ENCODE measurements around the gene SBF2.

Gene SBF2

GRCh38 chr11:9831122-9831521 lies 462.9 kb downstream of the SBF2 start:
- no peak for DNase-seq (ENCODE audit: low read depth)
- H3K4me3 ChIP-seq (ENCODE audit: low read depth, low read length): no peak overlapping the region
- no peak for TF ChIP-seq CTCF (IDR thresholded peaks at IDR 0.05; ENCODE audit: low read depth, low read length, missing control alignments)

GRCh38 chr11:9827708-9828107 lies 466.3 kb downstream of the SBF2 start:
- TF ChIP-seq CTCF (IDR thresholded peaks at IDR 0.05; ENCODE audit: low read depth, low read length, missing control alignments): no peak
- DNase-seq (ENCODE audit: low read depth): no peak

GRCh38 chr11:9826390-9826789 lies 467.6 kb downstream of the SBF2 start:
- no peak overlapping the region for H3K4me3 ChIP-seq (ENCODE audit: low read depth, low read length)
- DNase-seq (ENCODE audit: low read depth): no peak
- no peak for TF ChIP-seq CTCF (IDR thresholded peaks at IDR 0.05; ENCODE audit: low read depth, low read length, missing control alignments)

More at GRCh38 chr11:9827708-9828107, 466.3 kb downstream of the SBF2 start:
- no peak overlapping the region for H3K4me3 ChIP-seq (ENCODE audit: low read depth, low read length)

GRCh38 chr11:9825895-9826294 lies 468.1 kb downstream of the SBF2 start:
- H3K4me3 ChIP-seq (ENCODE audit: low read depth, low read length): no peak overlapping the region

GRCh38 chr11:9825315-9825714 lies 468.7 kb downstream of the SBF2 start:
- TF ChIP-seq CTCF (IDR thresholded peaks at IDR 0.05; ENCODE audit: low read depth, low read length, missing control alignments): no peak
- no peak for DNase-seq (ENCODE audit: low read depth)
- H3K4me3 ChIP-seq (ENCODE audit: low read depth, low read length): no peak overlapping the region

More at GRCh38 chr11:9825895-9826294, 468.1 kb downstream of the SBF2 start:
- DNase-seq (ENCODE audit: low read depth): no peak
- no peak for TF ChIP-seq CTCF (IDR thresholded peaks at IDR 0.05; ENCODE audit: low read depth, low read length, missing control alignments)

GRCh38 chr11:9823887-9824385 lies 470.1 kb downstream of the SBF2 start:
- no peak for DNase-seq (ENCODE audit: low read depth)
- no peak for TF ChIP-seq CTCF (IDR thresholded peaks at IDR 0.05; ENCODE audit: low read depth, low read length, missing control alignments)
- no peak overlapping the region for H3K4me3 ChIP-seq (ENCODE audit: low read depth, low read length)

- no peak for DNase-seq (ENCODE audit: low read depth)
- H3K4me3 ChIP-seq (ENCODE audit: low read depth, low read length): no peak overlapping the region
- no peak for TF ChIP-seq CTCF (IDR thresholded peaks at IDR 0.05; ENCODE audit: low read depth, low read length, missing control alignments)
These were observed 470.6 kb downstream of the SBF2 start for GRCh38 chr11:9823439-9823838.
